Mesodermal cell (in vitro differentiated cells): ENCODE data around the gene FKBP1A. TPM values are rescaled to one million over a fixed set of nuclear protein-coding genes. Genes with fewer than 3 reads are reported as not detected.
A peak's percentile ranks its signal among the peaks of the same experiment; 100 is the strongest.

Source experiments
- H3K27ac ChIP-seq: 2 replicates; pipeline ENCODE4 v1.7.0; 2013; ENCODE audit warnings: mild to moderate bottlenecking, low read depth, low read length, moderate library complexity; ENCODE audit not compliant: severe bottlenecking
- H3K36me3 ChIP-seq: 2 replicates; pipeline ENCODE4 v1.7.1; 2013; ENCODE audit warnings: mild to moderate bottlenecking, low read length, moderate library complexity; ENCODE audit not compliant: control insufficient read depth, insufficient read depth
- H3K4me1 ChIP-seq: one replicate; pipeline ENCODE4 v1.7.1; 2013; ENCODE audit warnings: mild to moderate bottlenecking, low read length; ENCODE audit not compliant: insufficient read depth, control insufficient read depth, poor library complexity, severe bottlenecking
- H3K4me3 ChIP-seq: 2 replicates; pipeline ENCODE4 v1.7.0; 2013; ENCODE audit warnings: low read length, control low read depth, mild to moderate bottlenecking; ENCODE audit not compliant: insufficient read depth, poor library complexity, severe bottlenecking; ENCODE audit errors: extremely low read depth
- H3K9me3 ChIP-seq: 2 replicates; pipeline ENCODE4 v1.7.1; 2013; ENCODE audit warnings: mild to moderate bottlenecking, low read length, moderate library complexity; ENCODE audit not compliant: control insufficient read depth
- WGBS, 2 experiments: methylation state at CpG; one replicate each; pipeline ENCODE4 v1.1.5; 2013; ENCODE audit warnings: missing lambda C conversion rate in 2 of 2; ENCODE audit not compliant: insufficient coverage in 2 of 2; 5-methylcytosine and 5-hydroxymethylcytosine counted together
- polyA plus RNA-seq, 2 experiments: library from polyadenylated mRNA; stranded (reverse); fragments of 50-300 nt; gene quantifications; one replicate each; pipeline ENCODE4 v1.2.3, GENCODE V29; 2013

The FKBP1A gene
- 453 TPM for polyA plus RNA-seq (2013, experiment 1 of 2)
- 406 TPM for polyA plus RNA-seq (2013, experiment 2 of 2)

DNA sequence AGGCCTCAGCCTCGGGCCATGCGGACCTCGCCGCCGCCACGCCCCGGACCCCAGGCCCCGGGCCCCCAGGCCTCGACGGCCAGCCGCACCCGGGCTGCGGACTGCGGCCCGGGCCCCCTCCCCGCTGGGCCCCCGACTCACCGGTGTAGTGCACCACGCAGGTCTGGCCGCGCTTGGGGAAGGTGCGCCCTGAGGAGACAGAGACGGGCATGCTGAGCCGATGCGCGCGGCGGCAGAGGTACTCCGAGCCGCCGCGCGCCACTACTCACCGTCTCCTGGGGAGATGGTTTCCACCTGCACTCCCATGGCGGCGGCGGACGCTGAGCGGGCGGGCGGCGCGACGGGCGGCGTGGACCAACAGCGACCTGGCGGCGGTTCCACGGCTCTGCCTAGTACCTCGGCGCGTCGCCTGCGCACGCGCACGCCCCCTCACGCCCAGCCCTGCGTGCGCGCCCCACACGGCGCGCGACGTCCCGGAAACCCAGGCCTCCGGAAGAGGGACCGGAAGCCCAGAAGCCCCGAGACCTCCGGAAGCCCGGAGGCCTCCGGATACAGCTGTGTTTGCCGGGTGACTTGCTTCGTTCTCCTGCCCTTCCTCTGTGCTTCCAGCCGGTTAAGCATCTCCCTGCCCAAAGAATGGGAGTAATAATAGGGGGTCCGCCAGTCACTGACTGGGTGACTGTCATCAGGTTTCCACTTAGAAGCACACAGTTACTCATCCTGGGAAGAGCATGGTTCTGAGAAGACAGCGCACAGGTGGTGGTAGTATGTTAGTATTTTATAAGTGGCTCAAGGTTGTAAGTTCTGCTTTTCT lies at the start of gene FKBP1A:
Gene FKBP1A (minus strand): TSS at position 362 of the 814 bp plus-strand sequence. CDS start 56 bp downstream, at position 306.
- peaks cover 10% of the 10 kb centered on the region for H3K9me3 ChIP-seq
- 0 to 1% methylated on average over 66 to 71 of the region's 79 CpGs for WGBS, 2 experiments
- peak within 1 kb of the TSS; percentile 67 for H3K27ac ChIP-seq

DNA sequence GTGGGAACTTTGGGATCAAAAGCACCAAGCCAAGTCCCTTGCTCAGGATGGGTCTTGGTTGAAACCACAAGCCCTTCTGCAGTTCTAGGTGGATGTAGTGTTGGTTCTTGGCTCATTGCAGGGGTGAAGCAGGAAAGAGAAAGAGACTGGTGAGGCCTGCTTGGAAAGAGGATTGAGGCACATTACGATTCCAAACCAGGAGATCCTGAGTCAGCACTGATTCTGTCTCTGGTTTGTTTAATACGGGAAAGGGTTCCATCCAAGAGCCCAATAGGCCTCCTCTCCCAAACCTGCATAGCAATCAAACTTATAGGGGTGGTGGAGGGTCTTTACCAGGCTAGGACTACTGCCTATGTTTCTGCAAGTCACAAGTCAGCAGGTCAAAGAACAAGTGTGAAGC lies 49.5 kb upstream of the FKBP1A start:
- 86 to 100% methylated on average over 1 of the region's 2 CpGs for WGBS, 2 experiments
- Histone ChIP-seq H3K4me1 (no peaks in the 10 kb centered on the region), H3K4me3 (no peak overlapping the region), H3K27ac (no peak overlapping the region), H3K9me3 (no peaks in the 10 kb centered on the region), H3K36me3 (peaks cover 65% of the 10 kb centered on the region)

More for the DNA sequence above, at the start of gene FKBP1A:
- Histone ChIP-seq H3K4me3 (peak within 1 kb of the TSS; percentile 78), H3K36me3 (peaks cover 32% of the 10 kb centered on the region), H3K4me1 (peaks cover 45% of the 10 kb centered on the region)

DNA sequence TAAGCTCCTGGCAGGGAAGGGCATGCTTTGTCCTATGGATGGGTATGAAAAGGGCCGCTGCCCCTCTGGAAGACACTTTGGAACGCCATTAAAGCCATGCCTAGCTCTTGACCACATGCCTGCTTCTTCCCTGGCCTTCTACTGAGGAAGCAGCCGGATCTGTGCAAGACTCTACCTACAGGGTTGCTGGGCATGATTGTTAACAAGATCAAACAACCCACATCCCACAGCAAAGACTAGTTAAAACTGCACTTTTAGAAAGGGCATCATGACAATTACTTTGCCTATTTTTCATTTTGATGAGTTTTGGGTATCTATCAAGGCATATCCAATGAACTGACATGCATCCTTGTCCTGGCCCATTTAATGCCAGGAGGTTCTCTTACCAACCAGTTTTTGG lies 48.3 kb upstream of the FKBP1A start:
- Histone ChIP-seq H3K36me3 (peaks cover 54% of the 10 kb centered on the region), H3K4me1 (no peaks in the 10 kb centered on the region), H3K4me3 (no peak overlapping the region), H3K27ac (no peak overlapping the region), H3K9me3 (no peaks in the 10 kb centered on the region)
- 96 to 100% methylated on average over 2 to 3 of the region's 3 CpGs for WGBS, 2 experiments

GRCh38 chr20:1440024-1440423 lies 47.2 kb upstream of the FKBP1A start:
- WGBS, 2 experiments, result 81 to 92% methylated on average over 6 of the region's 6 CpGs

GRCh38 chr20:1438361-1438760 lies 45.5 kb upstream of the FKBP1A start:
- Histone ChIP-seq H3K4me1 (no peaks in the 10 kb centered on the region), H3K27ac (no peak overlapping the region), H3K9me3 (no peaks in the 10 kb centered on the region), H3K4me3 (no peak overlapping the region), H3K36me3 (peaks cover 26% of the 10 kb centered on the region)
- 83% methylated on average over 1 of the region's 1 CpG; no CpG with 5 or more reads in 1 of the 2 experiments for WGBS, 2 experiments

More at GRCh38 chr20:1440024-1440423, 47.2 kb upstream of the FKBP1A start:
- H3K4me3 ChIP-seq, result no peak overlapping the region
- no peak overlapping the region for H3K27ac ChIP-seq
- peaks cover 42% of the 10 kb centered on the region for H3K36me3 ChIP-seq
- no peaks in the 10 kb centered on the region for H3K9me3 ChIP-seq
- H3K4me1 ChIP-seq, result no peaks in the 10 kb centered on the region

DNA sequence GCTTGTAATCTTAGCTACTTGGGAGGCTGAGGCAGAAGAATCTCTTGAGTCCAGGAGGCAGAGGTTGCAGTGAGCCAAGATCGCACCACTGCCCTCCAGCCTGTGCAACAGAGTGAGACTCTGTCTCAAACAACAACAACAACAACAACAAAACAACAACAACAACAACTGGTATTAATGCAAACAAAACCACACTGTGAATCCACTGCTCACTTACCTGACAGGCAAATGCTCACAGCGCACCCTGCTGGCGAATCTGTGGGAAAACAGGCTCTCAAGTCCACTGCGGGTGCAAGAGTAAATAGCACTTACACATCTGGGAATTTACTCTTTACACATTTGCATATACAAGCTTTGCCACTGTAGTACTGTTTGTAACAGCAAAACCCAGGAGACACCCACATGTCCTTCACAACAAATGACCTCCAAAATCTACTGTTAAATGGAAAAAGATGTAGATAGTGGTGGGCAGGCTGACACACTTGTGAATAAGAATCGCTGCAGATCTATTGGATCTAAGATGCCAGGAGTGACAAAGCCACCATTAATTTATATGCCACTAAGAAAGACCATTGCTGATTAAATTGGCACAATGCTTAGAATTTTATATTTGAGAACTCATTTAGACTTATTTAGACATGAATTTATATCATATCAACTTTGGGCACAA lies 44.5 kb upstream of the FKBP1A start:
- Histone ChIP-seq H3K36me3 (peaks cover 16% of the 10 kb centered on the region), H3K27ac (no peak overlapping the region), H3K4me3 (no peak overlapping the region), H3K9me3 (no peaks in the 10 kb centered on the region), H3K4me1 (no peaks in the 10 kb centered on the region)
- 6 to 11% methylated on average over 4 of the region's 5 CpGs for WGBS, 2 experiments

- Histone ChIP-seq H3K4me3 (no peak overlapping the region), H3K36me3 (peaks cover 5% of the 10 kb centered on the region), H3K4me1 (no peaks in the 10 kb centered on the region), H3K9me3 (no peaks in the 10 kb centered on the region), H3K27ac (no peak overlapping the region)
- WGBS, 2 experiments, result 87 to 98% methylated on average over 5 to 6 of the region's 8 CpGs
Observed at GRCh38 chr20:1436263-1436662, 43.4 kb upstream of the FKBP1A start.

- H3K4me3 ChIP-seq, result no peak overlapping the region
- no peaks in the 10 kb centered on the region for H3K9me3 ChIP-seq
- H3K4me1 ChIP-seq, result no peaks in the 10 kb centered on the region
- no peaks in the 10 kb centered on the region for H3K36me3 ChIP-seq
- H3K27ac ChIP-seq, result no peak overlapping the region
Observed at GRCh38 chr20:1435337-1435699, 42.5 kb upstream of the FKBP1A start.

- Histone ChIP-seq H3K27ac (no peak overlapping the region), H3K4me3 (no peak overlapping the region), H3K9me3 (no peaks in the 10 kb centered on the region), H3K4me1 (no peaks in the 10 kb centered on the region), H3K36me3 (no peaks in the 10 kb centered on the region)
- WGBS, 2 experiments, result 100% methylated on average over 1 of the region's 2 CpGs; no CpG with 5 or more reads in 1 of the 2 experiments
Observed at GRCh38 chr20:1434571-1435336, 41.9 kb upstream of the FKBP1A start.

DNA sequence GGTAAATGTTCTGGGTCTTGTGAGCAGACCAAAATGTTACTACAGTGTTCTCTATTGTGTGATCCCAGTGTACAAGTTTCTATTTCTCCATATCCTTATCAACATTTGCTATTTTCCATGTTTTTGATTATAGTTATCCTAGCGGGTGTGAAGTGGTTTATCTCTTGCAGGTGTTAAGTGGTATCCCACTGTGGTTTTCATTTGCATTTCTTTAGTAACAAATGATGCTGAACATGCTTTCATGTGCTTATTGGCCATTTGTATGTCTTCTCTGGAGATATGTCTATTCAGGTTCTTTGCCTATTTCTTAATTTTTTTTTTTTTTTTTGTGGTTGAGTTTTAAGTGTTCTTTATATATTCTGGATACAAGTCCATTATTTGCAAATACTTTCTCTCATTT lies 38.3 kb upstream of the FKBP1A start:
- Histone ChIP-seq H3K4me3 (no peak overlapping the region), H3K36me3 (no peaks in the 10 kb centered on the region), H3K27ac (no peak overlapping the region), H3K4me1 (peaks cover 9% of the 10 kb centered on the region), H3K9me3 (no peaks in the 10 kb centered on the region)
- WGBS, 2 experiments, result no CpG with 5 or more reads among the region's 1 CpG
